Measurements from ENCODE around the gene PWP2.
"Not testable (repeated sequence)": the region's sequence is repeated elsewhere in the genome, so short reads cannot be mapped to it uniquely, and the experiment has no call there.

PWP2 gene

DNA sequence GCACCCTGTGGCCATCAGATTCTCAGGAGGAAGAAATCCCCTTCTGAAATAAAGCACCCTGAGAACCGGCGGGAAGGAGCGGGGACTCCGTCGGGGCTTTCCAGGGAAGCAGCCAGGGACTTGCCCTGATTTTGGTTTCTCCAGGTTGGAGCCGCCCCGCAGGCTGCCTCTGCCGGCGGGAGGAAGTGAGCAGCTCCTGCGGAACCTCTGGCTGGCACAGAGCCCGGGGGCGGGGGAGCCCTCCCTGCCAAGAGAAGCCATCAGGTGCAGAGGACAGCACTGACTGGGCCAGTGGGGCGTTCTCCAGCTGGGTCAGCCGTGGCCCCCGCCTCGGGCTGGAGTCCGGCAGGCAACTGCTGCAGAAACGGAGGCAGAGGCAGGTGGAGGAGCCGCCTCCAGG lies 65.5 kb downstream of the PWP2 start:
- in situ Hi-C loops (cut with MboI; ENCODE audit: low sequenced_read_pairs, unreplicated experiment); DNase-seq (ENCODE audit: low spot score): not testable (repeated sequence)

DNA sequence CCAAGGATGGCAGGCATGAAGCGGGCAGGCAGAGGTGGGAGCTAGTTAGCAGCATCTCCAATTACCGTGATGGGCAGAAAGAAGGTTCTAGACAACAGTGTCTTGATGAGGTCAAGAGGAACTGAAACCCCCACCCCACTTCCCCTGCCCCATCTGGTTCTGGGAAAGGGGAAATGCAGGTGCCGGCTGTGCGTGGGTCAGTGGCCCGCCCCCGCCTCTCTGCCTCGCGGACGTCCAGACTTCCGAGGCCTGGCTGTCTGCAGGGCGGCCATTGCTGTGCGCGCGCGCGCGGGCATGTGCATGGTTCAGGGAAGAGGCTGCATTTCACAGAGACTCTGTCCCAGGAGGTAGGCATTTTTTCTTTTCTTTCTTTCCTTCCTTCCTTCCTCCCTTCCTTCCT lies 68.0 kb downstream of the PWP2 start:
- in situ Hi-C loops (cut with MboI; ENCODE audit: low sequenced_read_pairs, unreplicated experiment); DNase-seq (ENCODE audit: low spot score): not testable (repeated sequence)

DNA sequence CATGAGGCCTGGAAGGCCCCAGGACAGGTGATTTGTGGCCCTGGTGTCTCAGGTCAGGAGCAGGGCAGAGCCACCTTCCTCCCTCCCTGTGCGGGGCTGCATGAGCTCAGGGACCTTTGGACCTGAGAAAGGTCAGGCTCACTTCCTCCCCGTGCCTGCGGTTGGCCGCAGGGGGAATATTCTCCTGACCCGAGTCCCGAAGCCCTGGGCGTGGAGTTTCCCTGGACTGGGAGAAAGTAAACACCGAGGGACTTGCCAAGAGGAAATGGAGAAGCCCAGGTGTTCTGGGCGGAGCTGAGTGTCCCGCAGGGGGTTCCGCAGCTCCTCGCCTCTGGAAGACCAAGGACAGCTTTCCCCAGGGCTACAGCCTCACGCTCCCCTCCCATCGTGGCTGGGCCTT lies 68.9 kb downstream of the PWP2 start:
- in situ Hi-C loops (cut with MboI; ENCODE audit: low sequenced_read_pairs, unreplicated experiment) = not testable (repeated sequence)

More for the DNA sequence above, 68.9 kb downstream of the PWP2 start:
- not testable (repeated sequence) for DNase-seq (ENCODE audit: low spot score)
